HEK293 (cell line): ENCODE measurements around the gene WNT5B.

ENCODE experiments used
- CTCF ChIA-PET: fragments of 350-600 bp; formaldehyde crosslinking; extraction: SDS; loops from one replicate; lab custom pipeline; 2021; ENCODE audit warnings: antibody characterized with exemption; lab: Yijun Ruan, JAX
- POLR2A ChIA-PET: fragments of 300-600 bp; formaldehyde crosslinking; extraction: SDS; loops from one replicate; lab custom pipeline; 2020; ENCODE audit warnings: antibody characterized with exemption, inconsistent platforms; lab: Yijun Ruan, JAX
- H3K27ac ChIP-seq: fragments of 200-500 bp; sonication (Bioruptor generic); 2 replicates; pipeline ENCODE4 v1.5.1; 2014; ENCODE audit warnings: low read depth, low read length, control low read depth, inconsistent platforms; ENCODE audit errors: extremely low read depth
- H3K36me3 ChIP-seq, 2 experiments: fragments of 200-500 bp in 1 of 2; sonication (Bioruptor generic) in 1 of 2; 1 replicate in 1 of 2; 2 replicates in 1 of 2; pipeline ENCODE4 v1.5.1; 2014 to 2017; ENCODE audit warnings: inconsistent platforms in 2 of 2, low read length in 2 of 2; ENCODE audit not compliant: control insufficient read depth in 2 of 2, insufficient read depth in 1 of 2
- H3K4me1 ChIP-seq: fragments of 200-500 bp; sonication (Bioruptor generic); 2 replicates; pipeline ENCODE4 v1.5.1; 2014; ENCODE audit warnings: mild to moderate bottlenecking, low read length, inconsistent platforms; ENCODE audit not compliant: control insufficient read depth, insufficient read depth
- H3K4me3 ChIP-seq: 2 replicates; pipeline ENCODE4 v1.5.1; 2011; ENCODE audit warnings: low read depth, mild to moderate bottlenecking, control low read depth, low read length, moderate library complexity
- H3K9me3 ChIP-seq: fragments of 200-500 bp; sonication (Bioruptor generic); 2 replicates; pipeline ENCODE4 v1.5.1; 2014; ENCODE audit warnings: low read depth, low read length, inconsistent platforms; ENCODE audit not compliant: control insufficient read depth, insufficient read depth
- CTCF ChIP-seq: fragments of 450-650 bp; formaldehyde crosslinking; IDR thresholded peaks from 2 replicates; pipeline ENCODE4 v1.5.1; 2016; ENCODE audit warnings: missing biosample characterization, missing genetic modification characterization
- ELK4 ChIP-seq: IDR thresholded peaks from 2 replicates; pipeline ENCODE4 v1.6.1; 2011; ENCODE audit warnings: mild to moderate bottlenecking, low read depth, low read length, borderline replicate concordance
- IKZF3 ChIP-seq: fragments of 450-650 bp; IDR thresholded peaks from 2 replicates; pipeline ENCODE4 v1.5.0; 2018; ENCODE audit warnings: missing biosample characterization, mild to moderate bottlenecking, missing genetic modification characterization, moderate library complexity
- WT1 ChIP-seq: fragments of 450-650 bp; formaldehyde crosslinking; IDR thresholded peaks from 2 replicates; pipeline ENCODE4 v1.5.1; 2016; ENCODE audit warnings: missing biosample characterization, missing genetic modification characterization
- ZBTB10 ChIP-seq: fragments of 450-650 bp; formaldehyde crosslinking; IDR thresholded peaks from 2 replicates; pipeline ENCODE4 v1.5.1; 2016; ENCODE audit warnings: missing biosample characterization, missing genetic modification characterization
- ZBTB26 ChIP-seq: fragments of 450-650 bp; formaldehyde crosslinking; optimal IDR thresholded peaks from 2 replicates; pipeline ENCODE3; 2016; ENCODE audit warnings: missing biosample characterization, mild to moderate bottlenecking, missing genetic modification characterization
- ZBTB49 ChIP-seq: fragments of 450-650 bp; formaldehyde crosslinking; IDR thresholded peaks from 2 replicates; pipeline ENCODE4 v1.5.1; 2016; ENCODE audit warnings: missing biosample characterization, missing genetic modification characterization, low read depth
- ZNF133 ChIP-seq: fragments of 450-650 bp; formaldehyde crosslinking; IDR thresholded peaks from 2 replicates; pipeline ENCODE4 v1.5.1; 2016; ENCODE audit warnings: missing biosample characterization, missing genetic modification characterization
- ZNF211 ChIP-seq: fragments of 450-650 bp; formaldehyde crosslinking; IDR thresholded peaks from 2 replicates; pipeline ENCODE4 v1.5.1; 2016; ENCODE audit warnings: low read depth, missing biosample characterization, missing genetic modification characterization
- ZNF23 ChIP-seq: fragments of 450-650 bp; formaldehyde crosslinking; IDR thresholded peaks from 2 replicates; pipeline ENCODE4 v1.5.1; 2016; ENCODE audit warnings: missing biosample characterization, missing genetic modification characterization, borderline replicate concordance
- ZNF248 ChIP-seq: fragments of 450-650 bp; formaldehyde crosslinking; IDR thresholded peaks from 2 replicates; pipeline ENCODE4 v1.5.1; 2017; ENCODE audit warnings: missing biosample characterization, missing genetic modification characterization
- ZNF433 ChIP-seq: fragments of 450-650 bp; formaldehyde crosslinking; IDR thresholded peaks from 2 replicates; pipeline ENCODE4 v1.5.1; 2016; ENCODE audit warnings: missing biosample characterization, missing genetic modification characterization, low read depth
- ZNF510 ChIP-seq: fragments of 450-650 bp; formaldehyde crosslinking; IDR thresholded peaks from 2 replicates; pipeline ENCODE4 v1.5.1; 2018; ENCODE audit warnings: mild to moderate bottlenecking, missing genetic modification characterization, missing biosample characterization; ENCODE audit not compliant: insufficient replicate concordance
- ZNF548 ChIP-seq: fragments of 450-650 bp; formaldehyde crosslinking; IDR thresholded peaks from 2 replicates; pipeline ENCODE4 v1.5.1; 2016; ENCODE audit warnings: missing biosample characterization, missing genetic modification characterization
- ZNF670 ChIP-seq: fragments of 450-650 bp; formaldehyde crosslinking; IDR thresholded peaks from 2 replicates; pipeline ENCODE4 v1.5.1; 2016; ENCODE audit warnings: missing biosample characterization, missing genetic modification characterization, low read depth
- ZNF76 ChIP-seq: fragments of 450-650 bp; formaldehyde crosslinking; IDR thresholded peaks from 2 replicates; pipeline ENCODE4; 2016; ENCODE audit warnings: low read depth, missing biosample characterization, missing genetic modification characterization, borderline replicate concordance
- ZNF785 ChIP-seq: fragments of 450-650 bp; formaldehyde crosslinking; IDR thresholded peaks from 2 replicates; pipeline ENCODE4 v1.5.1; 2016; ENCODE audit warnings: missing biosample characterization, missing genetic modification characterization
- ZSCAN23 ChIP-seq: fragments of 450-650 bp; formaldehyde crosslinking; IDR thresholded peaks from 2 replicates; pipeline ENCODE4 v1.5.1; 2016; ENCODE audit warnings: missing biosample characterization, missing genetic modification characterization

WNT5B gene

GRCh38 chr12:1608713-1609119 is 20.3 kb upstream of the WNT5B start (continued):
- no peak for TF ChIP-seq CTCF (tag by site-specific recombination)
- no peak for TF ChIP-seq ZNF211 (tag by site-specific recombination)
- no peak for TF ChIP-seq ZBTB26 (tag by site-specific recombination)
- TF ChIP-seq ZNF133 (tag by site-specific recombination), result no peak
- TF ChIP-seq ZNF433 (tag by site-specific recombination), result no peak
- no peak for TF ChIP-seq WT1 (tag by site-specific recombination)
- TF ChIP-seq ZNF76 (tag by site-specific recombination), result no peak
- no peak for TF ChIP-seq IKZF3
- TF ChIP-seq ZSCAN23, result no peak
- TF ChIP-seq ZNF248, result no peak

- no peaks in the 10 kb centered on the region for H3K36me3 ChIP-seq
- H3K4me3 ChIP-seq, result no peak overlapping the region
- POLR2A ChIA-PET, result no interaction called here
- H3K27ac ChIP-seq, result no peak overlapping the region
- no peak for TF ChIP-seq ZBTB10
- no peak for TF ChIP-seq ZNF670 (tag by site-specific recombination)
- no peak for TF ChIP-seq ZNF785
- no peak for TF ChIP-seq ZBTB49 (tag by site-specific recombination)
- no peak for TF ChIP-seq ZNF23 (tag by site-specific recombination)
- no peak for TF ChIP-seq ZNF510 (tag by site-specific recombination)
- TF ChIP-seq ZNF548 (tag by site-specific recombination), result no peak
- TF ChIP-seq ELK4, result no peak
- H3K9me3 ChIP-seq, result no peaks in the 10 kb centered on the region
- CTCF ChIA-PET, result no interaction called here
- peaks cover 8% of the 10 kb centered on the region for H3K4me1 ChIP-seq
Measured at GRCh38 chr12:1610072-1610643, 18.9 kb upstream of the WNT5B start.
